ENCODE data around the gene HACL1.
A peak's percentile ranks its signal among the peaks of the same experiment; 100 is the strongest.
"Not testable (repeated sequence)": the region's sequence is repeated elsewhere in the genome, so short reads cannot be mapped to it uniquely, and the experiment has no call there.

Gene HACL1

DNA sequence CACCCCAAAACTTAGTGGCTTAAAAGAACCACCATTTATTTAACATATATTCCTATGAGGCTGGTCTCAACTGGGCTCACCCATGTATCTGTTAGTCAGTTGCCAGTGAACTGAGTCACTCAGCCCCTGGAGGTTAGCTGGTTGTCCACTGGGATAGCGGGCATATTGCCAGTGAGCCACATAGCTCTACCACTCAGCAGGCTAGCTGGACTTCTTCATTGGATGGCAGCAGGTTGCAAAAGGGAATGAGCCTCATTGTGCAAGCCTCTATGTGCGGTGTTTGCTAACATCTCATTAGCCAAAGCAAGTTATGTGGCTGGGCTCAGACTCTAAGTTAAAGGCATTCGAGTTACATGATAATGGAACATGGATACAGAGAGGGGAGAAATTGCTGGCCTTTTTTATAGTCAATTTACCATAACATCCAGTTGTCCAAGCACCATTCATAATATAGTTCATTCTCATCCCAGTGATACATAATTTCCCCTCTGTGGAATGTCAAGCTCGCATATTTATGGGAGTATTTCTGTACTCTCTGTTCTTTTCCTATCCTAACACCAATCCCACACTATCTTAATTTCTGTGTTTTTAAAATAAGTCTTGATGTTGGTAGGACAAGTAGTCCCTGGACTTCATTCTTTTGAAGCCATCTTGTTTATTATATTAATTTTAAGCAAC lies 8.9 kb upstream of the HACL1 start:
- Histone ChIP-seq H3K27ac (ENCODE audit: low read depth, low read length) (peak overlapping the region; percentile 95), H3K9ac (ENCODE audit: low read length in 5 of 5) (peak overlapping the region in 1 of 5 donors; percentile 37), H3K36me3 (ENCODE audit: control insufficient read depth in 5 of 5, insufficient read depth in 5 of 5, low read length in 5 of 5) (no peaks in the 10 kb centered on the region), H3K4me3 (ENCODE audit: low read depth in 1 of 5, low read length in 5 of 5) (no peak overlapping the region), H3K9me3 (ENCODE audit: control insufficient read depth in 5 of 5, low read length in 5 of 5) (no peaks in the 10 kb centered on the region), H3K4me1 (ENCODE audit: control insufficient read depth in 5 of 5, insufficient read depth in 5 of 5, low read length in 5 of 5) (peaks cover 8 to 50% (median 32%) of the 10 kb centered on the region in 5 donors), H3K27me3 (ENCODE audit: control insufficient read depth in 5 of 5, insufficient read depth in 4 of 5, low read length in 5 of 5) (no peaks in the 10 kb centered on the region)

DNA sequence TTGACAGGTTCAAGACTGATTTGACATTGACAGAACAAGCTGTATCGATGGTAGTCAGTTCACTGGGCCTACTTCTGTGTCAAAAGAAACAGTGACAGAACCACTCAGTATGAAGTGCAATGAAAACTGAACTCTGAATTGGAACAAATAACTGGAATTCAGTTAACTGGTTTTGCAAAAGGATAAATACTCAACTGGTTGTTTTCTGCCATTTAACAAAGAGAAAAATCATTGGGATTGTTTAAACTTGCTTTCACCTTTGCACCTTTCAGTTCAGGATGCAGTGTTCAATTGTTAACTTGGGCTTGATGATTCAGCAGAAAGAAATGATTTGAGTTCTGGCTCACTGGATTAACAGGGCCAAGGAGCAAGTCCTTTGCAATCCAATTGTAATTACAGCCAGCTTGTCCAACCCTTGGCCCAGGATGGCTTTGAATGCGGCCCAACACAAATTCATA lies 5.1 kb upstream of the HACL1 start:
- Histone ChIP-seq H3K4me3 (ENCODE audit: low read depth in 1 of 5, low read length in 5 of 5) (no peak overlapping the region), H3K36me3 (ENCODE audit: control insufficient read depth in 5 of 5, insufficient read depth in 5 of 5, low read length in 5 of 5) (no peaks in the 10 kb centered on the region), H3K27ac (ENCODE audit: low read depth, low read length) (peak overlapping the region; percentile 95), H3K9ac (ENCODE audit: low read length in 5 of 5) (peak overlapping the region in 3 of 5 donors; percentile 12 to 66 (median 56)), H3K4me1 (ENCODE audit: control insufficient read depth in 5 of 5, insufficient read depth in 5 of 5, low read length in 5 of 5) (peaks cover 10 to 78% (median 49%) of the 10 kb centered on the region in 5 donors), H3K9me3 (ENCODE audit: control insufficient read depth in 5 of 5, low read length in 5 of 5) (no peaks in the 10 kb centered on the region), H3K27me3 (ENCODE audit: control insufficient read depth in 5 of 5, insufficient read depth in 4 of 5, low read length in 5 of 5) (no peaks in the 10 kb centered on the region)

- H3K9me3 ChIP-seq (ENCODE audit: control insufficient read depth in 5 of 5, low read length in 5 of 5); H3K36me3 ChIP-seq (ENCODE audit: control insufficient read depth in 5 of 5, insufficient read depth in 5 of 5, low read length in 5 of 5); H3K4me3 ChIP-seq (ENCODE audit: low read depth in 1 of 5, low read length in 5 of 5); H3K9ac ChIP-seq (ENCODE audit: low read length in 5 of 5); H3K27me3 ChIP-seq (ENCODE audit: control insufficient read depth in 5 of 5, insufficient read depth in 4 of 5, low read length in 5 of 5): not testable (repeated sequence)
- Histone ChIP-seq H3K27ac (ENCODE audit: low read depth, low read length) (peak overlapping the region; percentile 95), H3K4me1 (ENCODE audit: control insufficient read depth in 5 of 5, insufficient read depth in 5 of 5, low read length in 5 of 5) (peaks cover 16 to 76% (median 55%) of the 10 kb centered on the region in 5 donors)
These were observed 3.2 kb upstream of the HACL1 start for GRCh38 chr3:15604584-15604983.

GRCh38 chr3:15602816-15603215 lies 1.4 kb upstream of the HACL1 start:
- H3K4me3 ChIP-seq (ENCODE audit: low read depth in 1 of 5, low read length in 5 of 5): peak overlapping the region; percentile 89 to 100 (median 95)
- H3K27ac ChIP-seq (ENCODE audit: low read depth, low read length): peak overlapping the region; percentile 97
- not testable (repeated sequence) for H3K27me3 ChIP-seq (ENCODE audit: control insufficient read depth in 5 of 5, insufficient read depth in 4 of 5, low read length in 5 of 5); H3K9me3 ChIP-seq (ENCODE audit: control insufficient read depth in 5 of 5, low read length in 5 of 5)
- peaks cover 9 to 22% (median 14%) of the 10 kb centered on the region in 5 donors for H3K36me3 ChIP-seq (ENCODE audit: control insufficient read depth in 5 of 5, insufficient read depth in 5 of 5, low read length in 5 of 5)
- H3K9ac ChIP-seq (ENCODE audit: low read length in 5 of 5): peak overlapping the region in 3 of 5 donors; percentile 81 to 89 (median 88)
- H3K4me1 ChIP-seq (ENCODE audit: control insufficient read depth in 5 of 5, insufficient read depth in 5 of 5, low read length in 5 of 5): peaks cover 14 to 69% (median 59%) of the 10 kb centered on the region in 5 donors

DNA sequence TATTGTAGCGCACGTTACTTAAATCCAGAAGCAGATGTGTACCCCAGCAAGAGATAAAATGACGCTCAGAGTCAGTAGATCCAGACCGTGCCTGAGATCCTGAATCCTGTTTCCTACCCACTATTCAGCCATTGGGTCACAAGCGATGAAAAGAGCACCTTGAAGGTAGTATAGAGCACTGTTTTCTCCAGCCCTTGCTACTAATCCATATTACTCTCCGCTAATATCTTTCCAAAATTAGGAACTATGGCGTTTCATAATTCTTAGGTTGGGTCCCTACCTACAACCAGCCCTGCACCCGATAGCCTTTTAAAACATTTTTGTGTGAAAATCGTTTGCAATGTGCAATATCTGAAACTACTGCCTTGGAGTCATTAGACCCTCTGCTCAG lies 772 bp upstream of the HACL1 start:
- Histone ChIP-seq H3K9ac (ENCODE audit: low read length in 5 of 5) (peak overlapping the region; percentile 81 to 96 (median 89)), H3K27me3 (ENCODE audit: control insufficient read depth in 5 of 5, insufficient read depth in 4 of 5, low read length in 5 of 5) (no peaks in the 10 kb centered on the region), H3K36me3 (ENCODE audit: control insufficient read depth in 5 of 5, insufficient read depth in 5 of 5, low read length in 5 of 5) (peaks cover 12 to 29% (median 17%) of the 10 kb centered on the region in 5 donors), H3K4me3 (ENCODE audit: low read depth in 1 of 5, low read length in 5 of 5) (peak overlapping the region; percentile 89 to 100 (median 95)), H3K9me3 (ENCODE audit: control insufficient read depth in 5 of 5, low read length in 5 of 5) (no peaks in the 10 kb centered on the region), H3K27ac (ENCODE audit: low read depth, low read length) (peak overlapping the region; percentile 97), H3K4me1 (ENCODE audit: control insufficient read depth in 5 of 5, insufficient read depth in 5 of 5, low read length in 5 of 5) (peaks cover 14 to 63% (median 52%) of the 10 kb centered on the region in 5 donors)

DNA sequence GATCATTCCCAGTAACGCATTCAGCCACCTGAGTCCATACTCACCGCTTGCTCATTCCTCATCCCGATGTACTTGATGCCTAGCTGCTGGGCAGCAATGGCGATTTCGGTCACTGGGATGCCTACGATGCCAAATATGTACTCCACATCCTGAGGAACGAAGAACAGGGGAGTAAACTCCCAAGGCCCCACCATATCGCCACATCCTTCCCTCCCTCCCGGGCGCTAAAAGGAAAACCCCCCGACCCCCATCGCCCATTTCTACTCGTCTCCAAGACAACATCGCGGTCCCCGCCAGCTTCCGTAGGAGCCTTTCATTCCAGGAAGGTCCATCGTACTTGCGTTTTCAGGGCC lies 347 bp downstream of the HACL1 start:
- Histone ChIP-seq H3K4me3 (ENCODE audit: low read depth in 1 of 5, low read length in 5 of 5) (peak overlapping the region; percentile 89 to 100 (median 97)), H3K4me1 (ENCODE audit: control insufficient read depth in 5 of 5, insufficient read depth in 5 of 5, low read length in 5 of 5) (peaks cover 9 to 54% (median 42%) of the 10 kb centered on the region in 5 donors), H3K27me3 (ENCODE audit: control insufficient read depth in 5 of 5, insufficient read depth in 4 of 5, low read length in 5 of 5) (no peaks in the 10 kb centered on the region), H3K9me3 (ENCODE audit: control insufficient read depth in 5 of 5, low read length in 5 of 5) (no peaks in the 10 kb centered on the region), H3K36me3 (ENCODE audit: control insufficient read depth in 5 of 5, insufficient read depth in 5 of 5, low read length in 5 of 5) (peaks cover 18 to 30% (median 20%) of the 10 kb centered on the region in 5 donors), H3K27ac (ENCODE audit: low read depth, low read length) (peak overlapping the region; percentile 97), H3K9ac (ENCODE audit: low read length in 5 of 5) (peak overlapping the region; percentile 12 to 96 (median 85))

- H3K4me1 ChIP-seq (ENCODE audit: control insufficient read depth in 5 of 5, insufficient read depth in 5 of 5, low read length in 5 of 5): peaks cover 6 to 29% (median 21%) of the 10 kb centered on the region in 5 donors
- H3K27ac ChIP-seq (ENCODE audit: low read depth, low read length): no peak overlapping the region
- H3K9me3 ChIP-seq (ENCODE audit: control insufficient read depth in 5 of 5, low read length in 5 of 5): no peaks in the 10 kb centered on the region
- no peak overlapping the region for H3K4me3 ChIP-seq (ENCODE audit: low read depth in 1 of 5, low read length in 5 of 5)
- H3K9ac ChIP-seq (ENCODE audit: low read length in 5 of 5): no peak overlapping the region
- H3K36me3 ChIP-seq (ENCODE audit: control insufficient read depth in 5 of 5, insufficient read depth in 5 of 5, low read length in 5 of 5): peaks cover 18 to 38% (median 23%) of the 10 kb centered on the region in 5 donors
- no peaks in the 10 kb centered on the region for H3K27me3 ChIP-seq (ENCODE audit: control insufficient read depth in 5 of 5, insufficient read depth in 4 of 5, low read length in 5 of 5)
These were observed 5.4 kb downstream of the HACL1 start for GRCh38 chr3:15595955-15596354.

- Histone ChIP-seq H3K4me3 (ENCODE audit: low read depth in 1 of 5, low read length in 5 of 5) (no peak overlapping the region), H3K36me3 (ENCODE audit: control insufficient read depth in 5 of 5, insufficient read depth in 5 of 5, low read length in 5 of 5) (peaks cover 18 to 33% (median 23%) of the 10 kb centered on the region in 5 donors)
These were observed 8.4 kb downstream of the HACL1 start for GRCh38 chr3:15592968-15593367.

GRCh38 chr3:15591928-15592327 lies 9.4 kb downstream of the HACL1 start:
- H3K27ac ChIP-seq (ENCODE audit: low read depth, low read length): no peak overlapping the region
- H3K9ac ChIP-seq (ENCODE audit: low read length in 5 of 5): no peak overlapping the region
- H3K27me3 ChIP-seq (ENCODE audit: control insufficient read depth in 5 of 5, insufficient read depth in 4 of 5, low read length in 5 of 5): no peaks in the 10 kb centered on the region
- peaks cover 13 to 31% (median 20%) of the 10 kb centered on the region in 5 donors for H3K36me3 ChIP-seq (ENCODE audit: control insufficient read depth in 5 of 5, insufficient read depth in 5 of 5, low read length in 5 of 5)
- peaks cover 0 to 10% (median 0%) of the 10 kb centered on the region in 5 donors for H3K4me1 ChIP-seq (ENCODE audit: control insufficient read depth in 5 of 5, insufficient read depth in 5 of 5, low read length in 5 of 5)
- no peaks in the 10 kb centered on the region for H3K9me3 ChIP-seq (ENCODE audit: control insufficient read depth in 5 of 5, low read length in 5 of 5)
- no peak overlapping the region for H3K4me3 ChIP-seq (ENCODE audit: low read depth in 1 of 5, low read length in 5 of 5)

More at GRCh38 chr3:15592968-15593367, 8.4 kb downstream of the HACL1 start:
- Histone ChIP-seq H3K4me1 (ENCODE audit: control insufficient read depth in 5 of 5, insufficient read depth in 5 of 5, low read length in 5 of 5) (peaks cover 0 to 10% (median 0%) of the 10 kb centered on the region in 5 donors), H3K27me3 (ENCODE audit: control insufficient read depth in 5 of 5, insufficient read depth in 4 of 5, low read length in 5 of 5) (no peaks in the 10 kb centered on the region), H3K27ac (ENCODE audit: low read depth, low read length) (no peak overlapping the region), H3K9me3 (ENCODE audit: control insufficient read depth in 5 of 5, low read length in 5 of 5) (no peaks in the 10 kb centered on the region), H3K9ac (ENCODE audit: low read length in 5 of 5) (no peak overlapping the region)

GRCh38 chr3:15591242-15591641 lies 10.1 kb downstream of the HACL1 start:
- Histone ChIP-seq H3K4me1 (ENCODE audit: control insufficient read depth in 5 of 5, insufficient read depth in 5 of 5, low read length in 5 of 5) (peaks cover 0 to 10% (median 0%) of the 10 kb centered on the region in 5 donors), H3K9ac (ENCODE audit: low read length in 5 of 5) (peak overlapping the region in 1 of 5 donors; percentile 16), H3K27me3 (ENCODE audit: control insufficient read depth in 5 of 5, insufficient read depth in 4 of 5, low read length in 5 of 5) (no peaks in the 10 kb centered on the region), H3K36me3 (ENCODE audit: control insufficient read depth in 5 of 5, insufficient read depth in 5 of 5, low read length in 5 of 5) (peaks cover 12 to 34% (median 23%) of the 10 kb centered on the region in 5 donors), H3K4me3 (ENCODE audit: low read depth in 1 of 5, low read length in 5 of 5) (no peak overlapping the region), H3K9me3 (ENCODE audit: control insufficient read depth in 5 of 5, low read length in 5 of 5) (no peaks in the 10 kb centered on the region), H3K27ac (ENCODE audit: low read depth, low read length) (peak overlapping the region; percentile 61)

Data from subcutaneous abdominal adipose tissue (tissue), 5 donors.